ENCODE results near the gene MCRS1.
"Not testable (repeated sequence)": the region's sequence is repeated elsewhere in the genome, so short reads cannot be mapped to it uniquely, and the experiment has no call there.

Gene MCRS1

GRCh38 chr12:49536526-49537071 is 31.3 kb downstream of the MCRS1 start:
- no peak overlapping the region for H3K4me3 ChIP-seq (ENCODE audit: control insufficient read depth, low read depth, low read length)
- no peak for TF ChIP-seq CTCF (conservative IDR thresholded peaks at IDR 0.05; ENCODE audit: control insufficient read depth, insufficient read depth, low read depth, low read length)
- DNase-seq (ENCODE audit: low read depth), result no peak

- no peak for DNase-seq (ENCODE audit: low read depth)
- no peak for TF ChIP-seq CTCF (conservative IDR thresholded peaks at IDR 0.05; ENCODE audit: control insufficient read depth, insufficient read depth, low read depth, low read length)
- no peak overlapping the region for H3K4me3 ChIP-seq (ENCODE audit: control insufficient read depth, low read depth, low read length)
Observed at GRCh38 chr12:49535921-49536525, 31.9 kb downstream of the MCRS1 start.

- no peak for TF ChIP-seq CTCF (conservative IDR thresholded peaks at IDR 0.05; ENCODE audit: control insufficient read depth, insufficient read depth, low read depth, low read length)
- no peak for DNase-seq (ENCODE audit: low read depth)
- H3K4me3 ChIP-seq (ENCODE audit: control insufficient read depth, low read depth, low read length), result no peak overlapping the region
Observed at GRCh38 chr12:49534731-49535278, 33.1 kb downstream of the MCRS1 start.

GRCh38 chr12:49534122-49534521 is 33.8 kb downstream of the MCRS1 start:
- not testable (repeated sequence) for DNase-seq (ENCODE audit: low read depth); H3K4me3 ChIP-seq (ENCODE audit: control insufficient read depth, low read depth, low read length)

- no peak overlapping the region for H3K4me3 ChIP-seq (ENCODE audit: control insufficient read depth, low read depth, low read length)
- no peak for DNase-seq (ENCODE audit: low read depth)
- TF ChIP-seq CTCF (conservative IDR thresholded peaks at IDR 0.05; ENCODE audit: control insufficient read depth, insufficient read depth, low read depth, low read length), result no peak
Observed at GRCh38 chr12:49533331-49533730, 34.6 kb downstream of the MCRS1 start.

GRCh38 chr12:49531745-49532144 is 36.2 kb downstream of the MCRS1 start:
- no peak for DNase-seq (ENCODE audit: low read depth)
- TF ChIP-seq CTCF (conservative IDR thresholded peaks at IDR 0.05; ENCODE audit: control insufficient read depth, insufficient read depth, low read depth, low read length), result no peak

GRCh38 chr12:49529414-49529813 is 38.5 kb downstream of the MCRS1 start:
- DNase-seq (ENCODE audit: low read depth), result no peak
- H3K4me3 ChIP-seq (ENCODE audit: control insufficient read depth, low read depth, low read length), result no peak overlapping the region
- TF ChIP-seq CTCF (conservative IDR thresholded peaks at IDR 0.05; ENCODE audit: control insufficient read depth, insufficient read depth, low read depth, low read length), result no peak

More at GRCh38 chr12:49531745-49532144, 36.2 kb downstream of the MCRS1 start:
- H3K4me3 ChIP-seq (ENCODE audit: control insufficient read depth, low read depth, low read length), result no peak overlapping the region

Measured in fibroblast of mammary gland (primary cell).